Glutamatergic neuron (in vitro differentiated cells): ENCODE data around the gene SLF2. TPM values are rescaled to one million over a fixed set of nuclear protein-coding genes. Genes with fewer than 3 reads are reported as not detected.

Source experiments
- DNase-seq: peaks from one replicate; pipeline ENCODE4 v3.0.0; 2022
- H3K27ac Mint-ChIP-seq: one replicate; pipeline ENCODE4 v1.8.0; 2020; ENCODE audit warnings: mild to moderate bottlenecking, mixed read lengths, inconsistent platforms; ENCODE audit not compliant: unreplicated experiment
- H3K27me3 Mint-ChIP-seq: one replicate; pipeline ENCODE4 v1.8.0; 2020; ENCODE audit warnings: mild to moderate bottlenecking, moderate library complexity, mixed read lengths, inconsistent platforms; ENCODE audit not compliant: unreplicated experiment
- H3K36me3 Mint-ChIP-seq: one replicate; pipeline ENCODE4 v1.8.0; 2020; ENCODE audit warnings: mild to moderate bottlenecking, mixed read lengths, inconsistent platforms; ENCODE audit not compliant: unreplicated experiment
- H3K4me1 Mint-ChIP-seq: one replicate; pipeline ENCODE4 v1.8.0; 2020; ENCODE audit warnings: mild to moderate bottlenecking, low read depth, mixed read lengths, inconsistent platforms; ENCODE audit not compliant: unreplicated experiment
- H3K4me3 Mint-ChIP-seq: one replicate; pipeline ENCODE4 v1.8.0; 2020; ENCODE audit warnings: mild to moderate bottlenecking, mixed read lengths, inconsistent platforms; ENCODE audit not compliant: unreplicated experiment
- H3K9me3 Mint-ChIP-seq: one replicate; pipeline ENCODE4 v1.8.0; 2020; ENCODE audit warnings: mild to moderate bottlenecking, moderate library complexity, mixed read lengths, inconsistent platforms; ENCODE audit not compliant: unreplicated experiment
- total RNA-seq: library from RNA; stranded (reverse); fragmentation: NEBNext Ultra II Directional; extraction: Animal tissue kit (Norgen Biotek cat#: 25700); gene quantifications from one replicate; pipeline ENCODE4 v1.2.1, GENCODE V29; 2021; ENCODE audit not compliant: unreplicated experiment
- TF ChIP-seq, protein P1 (sequence below): fragments of 200-600 bp; sonication (generic); IDR thresholded peaks from one replicate; pipeline ENCODE4 v1.5.0; 2021; ENCODE audit not compliant: partially characterized antibody, unreplicated experiment

SLF2 gene
- total RNA-seq, 1 donor from 2014 or later: 35.9 TPM

DNA sequence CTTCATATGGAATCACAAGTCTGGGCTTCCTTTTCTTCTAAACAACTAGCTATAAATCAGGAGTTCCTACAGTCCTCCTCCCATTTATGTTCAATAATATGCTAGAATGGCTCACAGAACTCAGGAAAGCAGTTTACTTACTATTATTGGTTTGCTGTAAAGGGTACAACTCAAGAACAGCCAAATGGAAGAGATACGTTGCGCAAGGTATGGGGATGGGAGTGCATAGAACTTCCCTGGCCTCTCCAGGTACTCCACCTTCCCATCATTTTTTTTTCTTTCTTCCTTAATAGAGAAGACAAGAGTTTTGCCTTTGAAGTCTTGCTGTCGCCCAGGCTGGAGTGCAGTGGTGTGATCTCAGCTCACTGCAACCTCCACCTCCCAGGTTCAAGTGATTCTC lies 29.5 kb downstream of the SLF2 start:
- DNase-seq: no peak
- no peak overlapping the region for H3K27ac Mint-ChIP-seq
- no peaks in the 10 kb centered on the region for H3K36me3 Mint-ChIP-seq
- no peak overlapping the region for H3K4me3 Mint-ChIP-seq
- H3K4me1 Mint-ChIP-seq: no peaks in the 10 kb centered on the region
- H3K9me3 Mint-ChIP-seq: no peaks in the 10 kb centered on the region
- no peaks in the 10 kb centered on the region for H3K27me3 Mint-ChIP-seq
- TF ChIP-seq, protein P1, sequence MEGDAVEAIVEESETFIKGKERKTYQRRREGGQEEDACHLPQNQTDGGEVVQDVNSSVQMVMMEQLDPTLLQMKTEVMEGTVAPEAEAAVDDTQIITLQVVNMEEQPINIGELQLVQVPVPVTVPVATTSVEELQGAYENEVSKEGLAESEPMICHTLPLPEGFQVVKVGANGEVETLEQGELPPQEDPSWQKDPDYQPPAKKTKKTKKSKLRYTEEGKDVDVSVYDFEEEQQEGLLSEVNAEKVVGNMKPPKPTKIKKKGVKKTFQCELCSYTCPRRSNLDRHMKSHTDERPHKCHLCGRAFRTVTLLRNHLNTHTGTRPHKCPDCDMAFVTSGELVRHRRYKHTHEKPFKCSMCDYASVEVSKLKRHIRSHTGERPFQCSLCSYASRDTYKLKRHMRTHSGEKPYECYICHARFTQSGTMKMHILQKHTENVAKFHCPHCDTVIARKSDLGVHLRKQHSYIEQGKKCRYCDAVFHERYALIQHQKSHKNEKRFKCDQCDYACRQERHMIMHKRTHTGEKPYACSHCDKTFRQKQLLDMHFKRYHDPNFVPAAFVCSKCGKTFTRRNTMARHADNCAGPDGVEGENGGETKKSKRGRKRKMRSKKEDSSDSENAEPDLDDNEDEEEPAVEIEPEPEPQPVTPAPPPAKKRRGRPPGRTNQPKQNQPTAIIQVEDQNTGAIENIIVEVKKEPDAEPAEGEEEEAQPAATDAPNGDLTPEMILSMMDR: no peak

DNA sequence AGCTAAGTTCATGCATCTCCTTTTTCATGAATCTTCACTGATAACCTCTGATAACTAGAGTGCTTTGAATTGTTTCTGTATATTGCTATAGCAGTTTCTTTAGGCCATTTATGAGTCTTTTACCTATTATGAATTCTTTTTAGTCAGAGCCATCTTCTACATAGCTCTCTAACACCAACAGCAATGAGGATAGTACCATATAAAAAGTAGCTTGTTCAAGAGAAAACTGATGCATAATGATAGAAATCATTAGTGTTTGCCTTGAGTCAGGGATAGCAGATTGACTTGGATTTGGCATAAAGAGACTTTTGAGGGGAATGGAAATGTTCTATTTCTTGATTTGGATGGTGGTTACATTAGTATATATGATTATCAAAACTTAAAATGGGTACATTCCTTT lies 30.7 kb downstream of the SLF2 start:
- no peaks in the 10 kb centered on the region for H3K9me3 Mint-ChIP-seq

DNA sequence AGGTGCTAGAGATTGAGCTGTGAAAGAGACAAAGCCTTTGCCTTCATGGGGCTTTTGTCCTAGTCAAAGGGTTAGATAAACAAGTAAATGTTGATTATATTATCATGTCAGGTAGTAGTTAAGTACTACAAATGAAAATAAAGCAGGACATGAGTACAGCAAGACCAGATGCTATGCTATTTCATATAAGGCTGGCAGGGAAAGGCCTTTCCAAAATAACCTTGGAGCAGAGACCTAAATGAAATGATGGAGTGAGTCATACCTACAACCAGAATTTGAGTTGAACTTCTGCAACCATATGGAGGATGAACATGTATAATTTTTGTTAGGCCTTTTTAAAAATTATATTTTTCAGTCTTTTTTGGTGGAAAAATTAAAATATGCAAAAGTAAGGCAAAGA lies 33.0 kb downstream of the SLF2 start:
- Mint-ChIP-seq H3K36me3 (no peaks in the 10 kb centered on the region), H3K4me3 (no peak overlapping the region), H3K4me1 (no peaks in the 10 kb centered on the region), H3K27ac (peak overlapping the region; percentile 18), H3K27me3 (no peaks in the 10 kb centered on the region), H3K9me3 (no peaks in the 10 kb centered on the region)
- TF ChIP-seq, protein P1: no peak
- no peak for DNase-seq

More for the DNA sequence above, 30.7 kb downstream of the SLF2 start:
- H3K36me3 Mint-ChIP-seq: no peaks in the 10 kb centered on the region
- no peak overlapping the region for H3K4me3 Mint-ChIP-seq
- no peaks in the 10 kb centered on the region for H3K27me3 Mint-ChIP-seq
- no peak for DNase-seq
- H3K27ac Mint-ChIP-seq: no peak overlapping the region
- TF ChIP-seq, protein P1: no peak
- no peaks in the 10 kb centered on the region for H3K4me1 Mint-ChIP-seq

DNA sequence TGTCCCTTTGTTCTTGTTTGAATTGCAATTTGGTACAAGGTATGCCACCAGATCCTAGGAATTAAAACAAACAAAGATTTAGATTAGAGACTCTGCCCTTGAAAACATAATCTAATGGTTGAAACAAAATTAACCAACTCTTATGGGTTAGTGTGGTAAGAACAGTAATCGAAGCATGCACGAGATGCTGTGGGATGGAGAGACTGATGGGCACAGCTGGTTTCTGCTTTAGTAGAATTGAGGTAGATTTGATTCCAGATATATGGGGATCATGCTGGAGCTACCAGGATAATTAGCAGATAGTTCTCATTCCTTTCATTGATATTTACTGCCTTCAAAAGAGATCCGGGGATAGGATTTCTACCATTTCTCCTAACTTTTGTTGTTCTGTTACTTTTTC lies 36.2 kb downstream of the SLF2 start:
- Mint-ChIP-seq H3K4me3 (no peak overlapping the region), H3K9me3 (no peaks in the 10 kb centered on the region), H3K36me3 (no peaks in the 10 kb centered on the region), H3K4me1 (no peaks in the 10 kb centered on the region), H3K27ac (no peak overlapping the region), H3K27me3 (no peaks in the 10 kb centered on the region)
- DNase-seq: no peak
- TF ChIP-seq, protein P1: no peak

DNA sequence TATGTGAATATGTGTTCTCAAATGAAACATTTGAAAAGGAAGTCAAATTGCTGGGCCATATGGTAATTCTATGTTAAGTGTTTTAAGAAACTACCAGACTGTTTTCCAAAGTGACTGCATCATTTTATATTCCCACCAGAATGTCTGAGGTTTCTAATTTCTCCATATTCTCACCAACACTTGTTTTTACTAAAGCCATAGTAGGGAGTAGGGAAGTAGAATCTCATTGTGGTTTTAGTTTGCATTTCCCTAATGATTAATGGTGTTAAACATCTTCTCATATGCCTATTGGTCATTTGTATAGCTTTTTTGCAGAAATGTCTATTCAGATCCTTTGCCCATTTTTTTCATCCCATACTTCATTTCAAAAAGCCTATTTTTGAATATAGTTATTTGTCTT lies 47.5 kb downstream of the SLF2 start:
- H3K27me3 Mint-ChIP-seq: no peaks in the 10 kb centered on the region
- H3K9me3 Mint-ChIP-seq: no peaks in the 10 kb centered on the region
- H3K4me1 Mint-ChIP-seq: no peaks in the 10 kb centered on the region
- TF ChIP-seq, protein P1: no peak
- H3K36me3 Mint-ChIP-seq: no peaks in the 10 kb centered on the region
- no peak overlapping the region for H3K27ac Mint-ChIP-seq
- no peak overlapping the region for H3K4me3 Mint-ChIP-seq
- DNase-seq: no peak
